Activated CD4-positive, alpha-beta T cell treated with anti-CD3 and anti-CD28 coated beads for 36 hours (primary cell): ENCODE data around the gene RAB27B. TPM values are rescaled to one million over a fixed set of nuclear protein-coding genes. Genes with fewer than 3 reads are reported as not detected.

Experiments
- ATAC-seq: fragments of 200-7000 bp; cut with Tn5 transposase; one replicate; pipeline ENCODE4 v1.10.0; 2021; ENCODE audit warnings: mild to moderate bottlenecking, moderate library complexity
- CTCF ChIA-PET: fragments of 350-600 bp; sonication (Branson Sonifier 250); formaldehyde crosslinking; loops from one replicate; lab custom pipeline; 2021; ENCODE audit warnings: antibody characterized with exemption; lab: Charles Lee
- POLR2A ChIA-PET: fragments of 350-600 bp; sonication (Branson Sonifier 250); formaldehyde crosslinking; loops from one replicate; lab custom pipeline; 2021; ENCODE audit warnings: antibody characterized with exemption, inconsistent platforms; lab: Charles Lee
- DNase-seq: peaks from one replicate; pipeline ENCODE4 v3.0.0-alpha.2; 2020
- H3K27ac Mint-ChIP-seq: one replicate; pipeline ENCODE4 v1.8.0; 2021; ENCODE audit warnings: mixed read lengths
- H3K27me3 Mint-ChIP-seq: one replicate; pipeline ENCODE4 v1.8.0; 2021; ENCODE audit warnings: mixed read lengths
- H3K36me3 Mint-ChIP-seq: one replicate; pipeline ENCODE4 v1.8.0; 2021; ENCODE audit warnings: low read depth, mixed read lengths
- H3K4me1 Mint-ChIP-seq: one replicate; pipeline ENCODE4 v1.8.0; 2021; ENCODE audit warnings: mixed read lengths
- H3K4me3 Mint-ChIP-seq: one replicate; pipeline ENCODE4 v1.8.0; 2021; ENCODE audit warnings: mild to moderate bottlenecking, moderate library complexity, mixed read lengths
- H3K9me3 Mint-ChIP-seq: one replicate; pipeline ENCODE4 v1.8.0; 2021; ENCODE audit warnings: low read depth, mixed read lengths
- intact Hi-C, 2 experiments: fragments of 100-400 bp; cut with DNase I in 1 of 2; cut with micrococcal nuclease in 1 of 2; formaldehyde crosslinking; loops; one replicate each; pipeline versions ENCODE4 v1.14.2 to v1.15.1; 2022 to 2024; cut with DNase I, micrococcal nuclease
- total RNA-seq, 2 experiments: library from RNA; stranded (reverse); gene quantifications; one replicate each; pipeline ENCODE4 v1.2.3, GENCODE V29; 2021

RAB27B gene
- total RNA-seq, 2 experiments from 2014 or later, result 0.35 to 0.53 TPM

GRCh38 chr18:54872681-54873080 is 44.4 kb downstream of the RAB27B start:
- DNase-seq (no peak), ATAC-seq (no peak)
- ChIA-PET POLR2A (no interaction called here), CTCF (interaction anchor here (0.9 kb wide), 1 partner anchor 9 kb away, joined by 3 read pairs; no protein-coding TSS in a partner anchor)
- Mint-ChIP-seq H3K4me3 (no peak overlapping the region), H3K27me3 (no peaks in the 10 kb centered on the region), H3K4me1 (peaks cover 9% of the 10 kb centered on the region), H3K9me3 (no peaks in the 10 kb centered on the region), H3K27ac (no peak overlapping the region), H3K36me3 (no peaks in the 10 kb centered on the region)
- intact Hi-C loops, result no loop called here

GRCh38 chr18:54873884-54874255 is 45.6 kb downstream of the RAB27B start:
- Mint-ChIP-seq H3K27me3 (no peaks in the 10 kb centered on the region), H3K36me3 (no peaks in the 10 kb centered on the region), H3K9me3 (no peaks in the 10 kb centered on the region), H3K4me3 (no peak overlapping the region), H3K4me1 (peaks cover 9% of the 10 kb centered on the region), H3K27ac (no peak overlapping the region)
- ATAC-seq (no peak), DNase-seq (no peak)
- intact Hi-C loops, result no loop called here
- CTCF ChIA-PET, result interaction anchor here (0.8 kb wide), 1 partner anchor 49 kb away, joined by 3 read pairs; no protein-coding TSS in a partner anchor
- POLR2A ChIA-PET, result no interaction called here

- intact Hi-C loops, result no loop called here
- H3K27me3 Mint-ChIP-seq, result no peaks in the 10 kb centered on the region
- POLR2A ChIA-PET, result no interaction called here
- no peak overlapping the region for H3K27ac Mint-ChIP-seq
- no peaks in the 10 kb centered on the region for H3K36me3 Mint-ChIP-seq
- H3K4me3 Mint-ChIP-seq, result no peak overlapping the region
- H3K9me3 Mint-ChIP-seq, result no peaks in the 10 kb centered on the region
- H3K4me1 Mint-ChIP-seq, result peaks cover 9% of the 10 kb centered on the region
- CTCF ChIA-PET, result no interaction called here
- no peak for ATAC-seq
- no peak for DNase-seq
Observed at GRCh38 chr18:54875063-54875462, 46.8 kb downstream of the RAB27B start.

GRCh38 chr18:54877076-54877475 is 48.8 kb downstream of the RAB27B start:
- peaks cover 9% of the 10 kb centered on the region for H3K4me1 Mint-ChIP-seq
- CTCF ChIA-PET, result no interaction called here

GRCh38 chr18:54878159-54878622 is 49.9 kb downstream of the RAB27B start:
- Mint-ChIP-seq H3K9me3 (no peaks in the 10 kb centered on the region), H3K4me1 (peaks cover 6% of the 10 kb centered on the region), H3K27ac (no peak overlapping the region), H3K36me3 (no peaks in the 10 kb centered on the region), H3K27me3 (no peaks in the 10 kb centered on the region), H3K4me3 (no peak overlapping the region)
- DNase-seq (no peak), ATAC-seq (no peak)
- CTCF ChIA-PET, result no interaction called here
- POLR2A ChIA-PET, result no interaction called here
- intact Hi-C loops, result no loop called here

More at GRCh38 chr18:54877076-54877475, 48.8 kb downstream of the RAB27B start:
- POLR2A ChIA-PET, result no interaction called here
- DNase-seq (no peak), ATAC-seq (no peak)
- H3K9me3 Mint-ChIP-seq, result no peaks in the 10 kb centered on the region
- intact Hi-C loops, result no loop called here
- H3K4me3 Mint-ChIP-seq, result no peak overlapping the region
- no peaks in the 10 kb centered on the region for H3K36me3 Mint-ChIP-seq
- H3K27me3 Mint-ChIP-seq, result no peaks in the 10 kb centered on the region
- no peak overlapping the region for H3K27ac Mint-ChIP-seq

- Mint-ChIP-seq H3K4me3 (no peak overlapping the region), H3K27me3 (no peaks in the 10 kb centered on the region), H3K36me3 (no peaks in the 10 kb centered on the region), H3K4me1 (peaks cover 3% of the 10 kb centered on the region), H3K9me3 (no peaks in the 10 kb centered on the region), H3K27ac (no peak overlapping the region)
- POLR2A ChIA-PET, result no interaction called here
- CTCF ChIA-PET, result interaction anchor here (0.7 kb wide), 1 partner anchor 34 kb away, joined by 3 read pairs; no protein-coding TSS in a partner anchor
- DNase-seq, result no peak
- intact Hi-C loops, result no loop called here
- no peak for ATAC-seq
Observed at GRCh38 chr18:54878659-54879358, 50.5 kb downstream of the RAB27B start.

GRCh38 chr18:54879691-54880090 is 51.4 kb downstream of the RAB27B start:
- ChIA-PET CTCF (interaction anchor here (0.7 kb wide), 1 partner anchor 35 kb away, joined by 3 read pairs; no protein-coding TSS in a partner anchor), POLR2A (interaction anchor here (0.6 kb wide), 1 partner anchor 443 kb away, joined by 4 read pairs; no protein-coding TSS in a partner anchor)
- H3K27ac Mint-ChIP-seq, result no peak overlapping the region
- H3K4me1 Mint-ChIP-seq, result no peaks in the 10 kb centered on the region
- no peaks in the 10 kb centered on the region for H3K9me3 Mint-ChIP-seq
- ATAC-seq (no peak), DNase-seq (no peak)
- H3K36me3 Mint-ChIP-seq, result no peaks in the 10 kb centered on the region
- H3K27me3 Mint-ChIP-seq, result no peaks in the 10 kb centered on the region
- H3K4me3 Mint-ChIP-seq, result no peak overlapping the region
- intact Hi-C loops, result no loop called here

GRCh38 chr18:54880395-54881105 is 52.3 kb downstream of the RAB27B start:
- H3K36me3 Mint-ChIP-seq, result peaks cover 4% of the 10 kb centered on the region
- intact Hi-C loops, result no loop called here
- CTCF ChIA-PET, result no interaction called here
- H3K4me1 Mint-ChIP-seq, result no peaks in the 10 kb centered on the region
- no peaks in the 10 kb centered on the region for H3K27me3 Mint-ChIP-seq
- ATAC-seq (no peak), DNase-seq (no peak)
- H3K4me3 Mint-ChIP-seq, result no peak overlapping the region
- H3K9me3 Mint-ChIP-seq, result no peaks in the 10 kb centered on the region
- no peak overlapping the region for H3K27ac Mint-ChIP-seq
- POLR2A ChIA-PET, result no interaction called here

GRCh38 chr18:54881229-54881768 is 53.0 kb downstream of the RAB27B start:
- DNase-seq (no peak), ATAC-seq (no peak)
- Mint-ChIP-seq H3K9me3 (no peaks in the 10 kb centered on the region), H3K4me1 (no peaks in the 10 kb centered on the region), H3K27ac (no peak overlapping the region), H3K27me3 (no peaks in the 10 kb centered on the region), H3K4me3 (no peak overlapping the region), H3K36me3 (peaks cover 6% of the 10 kb centered on the region)
- intact Hi-C loops, result no loop called here
- POLR2A ChIA-PET, result no interaction called here
- CTCF ChIA-PET, result interaction anchor here (1.5 kb wide), 1 partner anchor 9 kb away, joined by 3 read pairs; no protein-coding TSS in a partner anchor

- Mint-ChIP-seq H3K27ac (no peak overlapping the region), H3K27me3 (no peaks in the 10 kb centered on the region), H3K9me3 (no peaks in the 10 kb centered on the region), H3K4me3 (no peak overlapping the region), H3K4me1 (no peaks in the 10 kb centered on the region), H3K36me3 (peaks cover 6% of the 10 kb centered on the region)
- ChIA-PET CTCF (interaction anchor here (0.6 to 1.5 kb wide), 4 partner anchors 10 to 220 kb away, joined by 3 read pairs; no protein-coding TSS in a partner anchor), POLR2A (no interaction called here)
- intact Hi-C loops, result no loop called here
- ATAC-seq, result no peak
- DNase-seq, result no peak
Observed at GRCh38 chr18:54882318-54882717, 54.0 kb downstream of the RAB27B start.

GRCh38 chr18:54883816-54884604 is 55.7 kb downstream of the RAB27B start:
- Mint-ChIP-seq H3K4me3 (no peak overlapping the region), H3K9me3 (no peaks in the 10 kb centered on the region), H3K4me1 (no peaks in the 10 kb centered on the region), H3K27ac (no peak overlapping the region), H3K27me3 (no peaks in the 10 kb centered on the region), H3K36me3 (peaks cover 7% of the 10 kb centered on the region)
- ChIA-PET CTCF (interaction anchor here (0.7 kb wide), 1 partner anchor 128 kb away, joined by 3 read pairs; no protein-coding TSS in a partner anchor), POLR2A (no interaction called here)
- intact Hi-C loops, result no loop called here
- DNase-seq (no peak), ATAC-seq (no peak)
